Subcutaneous abdominal adipose tissue (tissue), 5 donors: ENCODE data around the gene SLC2A4.

ENCODE experiments used
- H3K27ac ChIP-seq: one replicate; pipeline ENCODE4 v1.7.0; 2013; ENCODE audit warnings: low read depth, mild to moderate bottlenecking, inconsistent platforms, low read length, moderate library complexity
- H3K27me3 ChIP-seq, 5 donors: one replicate each; pipeline ENCODE4 v1.7.0; 2013; ENCODE audit warnings: low read length in 5 of 5, inconsistent platforms in 1 of 5; ENCODE audit not compliant: control insufficient read depth in 5 of 5, insufficient read depth in 4 of 5
- H3K36me3 ChIP-seq, 5 donors: one replicate each; pipeline ENCODE4 v1.7.0; 2013; ENCODE audit warnings: low read length in 5 of 5; ENCODE audit not compliant: control insufficient read depth in 5 of 5, insufficient read depth in 5 of 5
- H3K4me1 ChIP-seq, 5 donors: one replicate each; pipeline ENCODE4 v1.7.0; 2013; ENCODE audit warnings: low read length in 5 of 5, mild to moderate bottlenecking in 3 of 5, moderate library complexity in 1 of 5; ENCODE audit not compliant: control insufficient read depth in 5 of 5, insufficient read depth in 5 of 5
- H3K4me3 ChIP-seq, 5 donors: one replicate each; pipeline ENCODE4 v1.7.0; 2013; ENCODE audit warnings: low read length in 5 of 5, low read depth in 1 of 5
- H3K9ac ChIP-seq, 5 donors: one replicate each; pipeline ENCODE4 v1.7.0; 2013; ENCODE audit warnings: low read length in 5 of 5, mild to moderate bottlenecking in 4 of 5, moderate library complexity in 3 of 5
- H3K9me3 ChIP-seq, 5 donors: one replicate each; pipeline ENCODE4 v1.7.0; 2013; ENCODE audit warnings: low read length in 5 of 5; ENCODE audit not compliant: control insufficient read depth in 5 of 5
- donor health status: healthy.
- donor health status: healthy.
- donor health status: healthy.
- donor health status: healthy.
- donor health status: healthy.

Gene SLC2A4

GRCh38 chr17:7256766-7257456 lies 24.6 kb upstream of the SLC2A4 start:
- no peaks in the 10 kb centered on the region for H3K9me3 ChIP-seq
- no peak overlapping the region for H3K4me3 ChIP-seq
- H3K27ac ChIP-seq: no peak overlapping the region
- H3K27me3 ChIP-seq: peaks cover 0 to 5% (median 0%) of the 10 kb centered on the region in 5 donors
- H3K36me3 ChIP-seq: peaks cover 8 to 56% (median 42%) of the 10 kb centered on the region in 5 donors
- H3K9ac ChIP-seq: no peak overlapping the region
- peaks cover 2 to 42% (median 40%) of the 10 kb centered on the region in 5 donors for H3K4me1 ChIP-seq

DNA sequence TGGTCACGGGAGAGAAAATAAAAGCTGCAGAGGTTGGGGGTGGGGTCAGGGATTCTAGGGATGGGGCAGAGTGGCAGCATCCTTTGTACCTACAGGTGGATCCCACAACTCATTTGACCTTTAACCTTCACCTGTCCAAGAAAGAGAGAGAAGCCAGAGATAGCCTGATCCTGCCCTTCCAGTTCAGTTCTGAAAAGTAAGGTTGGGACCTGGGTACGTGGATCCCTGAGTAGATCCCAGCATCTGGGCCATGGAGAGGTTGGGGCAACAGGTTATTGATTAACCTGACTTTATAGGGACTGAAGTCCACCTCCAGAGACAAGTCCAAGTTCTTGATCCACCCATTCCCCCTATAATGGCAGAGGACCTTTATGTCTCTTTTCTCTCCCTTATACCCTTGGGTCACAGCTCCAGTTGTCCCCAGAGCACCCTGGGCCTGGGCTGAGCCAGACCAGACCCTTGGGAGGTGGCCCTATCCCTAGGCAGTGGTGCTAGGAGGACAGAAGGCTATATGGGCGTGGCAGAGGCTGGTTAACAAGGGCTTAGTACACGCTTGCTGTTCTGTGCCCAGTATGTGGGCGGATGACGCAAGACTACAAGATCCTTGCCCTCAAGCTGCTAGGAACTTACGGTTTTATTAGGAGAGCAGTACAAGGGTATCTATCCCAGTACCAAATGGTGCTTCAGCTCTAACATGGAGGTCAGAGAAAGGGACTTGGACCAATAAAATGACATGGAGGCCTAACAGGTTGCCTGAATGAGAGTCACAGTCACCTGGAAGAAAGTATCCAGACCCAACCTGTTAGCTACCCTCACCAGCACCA lies 22.6 kb upstream of the SLC2A4 start:
- Histone ChIP-seq H3K27ac (peak overlapping the region; percentile 59), H3K36me3 (peaks cover 8 to 55% (median 42%) of the 10 kb centered on the region in 5 donors), H3K4me1 (peaks cover 0 to 47% (median 41%) of the 10 kb centered on the region in 5 donors), H3K27me3 (peaks cover 0 to 22% (median 14%) of the 10 kb centered on the region in 5 donors), H3K9ac (peak overlapping the region in 1 of 5 donors; percentile 4), H3K9me3 (no peaks in the 10 kb centered on the region), H3K4me3 (no peak overlapping the region)

DNA sequence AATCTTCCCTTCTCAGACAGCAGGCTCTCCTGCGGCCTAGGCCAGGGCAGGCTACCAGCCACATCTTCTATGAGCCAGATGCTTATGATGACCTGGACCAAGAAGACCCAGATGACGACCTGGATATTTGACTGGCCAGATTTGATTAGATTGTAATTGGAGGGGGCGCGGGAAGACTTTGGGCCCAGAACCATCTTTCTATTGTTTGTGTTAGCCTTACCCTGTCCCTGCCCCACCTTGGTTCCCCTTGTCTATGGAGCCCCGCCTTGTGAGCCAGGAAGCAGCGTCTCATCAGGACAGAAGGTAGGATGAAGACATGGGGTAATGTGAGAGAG lies 22.0 kb upstream of the SLC2A4 start:
- no peak overlapping the region for H3K4me3 ChIP-seq
- H3K4me1 ChIP-seq: peaks cover 0 to 47% (median 41%) of the 10 kb centered on the region in 5 donors
- no peak overlapping the region for H3K9ac ChIP-seq
- peaks cover 0 to 22% (median 14%) of the 10 kb centered on the region in 5 donors for H3K27me3 ChIP-seq
- H3K36me3 ChIP-seq: peaks cover 3 to 50% (median 36%) of the 10 kb centered on the region in 5 donors
- no peaks in the 10 kb centered on the region for H3K9me3 ChIP-seq
- peak overlapping the region; percentile 59 for H3K27ac ChIP-seq

GRCh38 chr17:7260151-7260550 lies 21.4 kb upstream of the SLC2A4 start:
- Histone ChIP-seq H3K4me1 (peaks cover 0 to 47% (median 41%) of the 10 kb centered on the region in 5 donors), H3K9me3 (no peaks in the 10 kb centered on the region), H3K4me3 (no peak overlapping the region), H3K36me3 (peaks cover 0 to 43% (median 30%) of the 10 kb centered on the region in 5 donors), H3K27ac (peak overlapping the region; percentile 41), H3K27me3 (peaks cover 0 to 22% (median 14%) of the 10 kb centered on the region in 5 donors), H3K9ac (peak overlapping the region in 1 of 5 donors; percentile 1)

DNA sequence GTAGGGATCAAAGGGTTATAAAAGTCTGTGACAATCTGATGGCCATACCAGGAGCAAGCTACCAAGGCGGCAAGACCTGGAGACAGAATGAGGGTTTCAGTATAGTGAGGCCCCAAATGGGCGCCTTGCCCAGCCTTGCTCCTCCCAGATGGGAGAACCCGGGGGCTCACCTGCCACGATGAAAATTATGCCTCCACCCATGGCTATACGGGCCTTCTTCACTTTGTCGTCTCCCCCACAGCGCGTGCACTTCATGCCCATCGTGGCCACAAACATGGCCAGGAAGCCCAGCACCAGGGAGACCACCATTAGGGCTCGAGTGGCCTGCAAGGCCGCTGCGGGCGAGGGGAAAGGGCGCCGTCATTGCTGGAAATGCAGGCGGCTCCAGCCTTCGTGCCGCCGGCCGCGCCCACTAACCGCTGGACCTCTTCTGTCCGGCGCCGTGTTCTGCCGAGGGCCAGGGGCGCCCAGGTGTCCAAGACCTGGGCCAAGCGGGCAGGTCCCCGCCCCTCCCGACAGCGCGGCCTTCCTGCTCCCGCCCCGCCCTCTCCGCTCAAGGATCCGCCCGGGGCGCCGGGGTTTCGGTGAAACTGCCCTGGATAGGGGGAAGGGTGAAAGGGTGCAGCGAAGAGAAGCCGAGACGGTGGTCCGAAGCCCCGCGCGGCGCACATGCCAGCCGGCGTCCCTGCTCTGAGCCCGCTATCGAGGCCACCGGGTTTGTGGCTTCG lies 20.7 kb upstream of the SLC2A4 start:
- Histone ChIP-seq H3K9ac (peak overlapping the region in 4 of 5 donors; percentile 43 to 67 (median 58)), H3K27me3 (peaks cover 0 to 22% (median 14%) of the 10 kb centered on the region in 5 donors), H3K36me3 (peaks cover 0 to 38% (median 28%) of the 10 kb centered on the region in 5 donors), H3K27ac (peak overlapping the region; percentile 41), H3K9me3 (no peaks in the 10 kb centered on the region), H3K4me3 (peak overlapping the region; percentile 19 to 68 (median 61)), H3K4me1 (peaks cover 0 to 47% (median 41%) of the 10 kb centered on the region in 5 donors)

DNA sequence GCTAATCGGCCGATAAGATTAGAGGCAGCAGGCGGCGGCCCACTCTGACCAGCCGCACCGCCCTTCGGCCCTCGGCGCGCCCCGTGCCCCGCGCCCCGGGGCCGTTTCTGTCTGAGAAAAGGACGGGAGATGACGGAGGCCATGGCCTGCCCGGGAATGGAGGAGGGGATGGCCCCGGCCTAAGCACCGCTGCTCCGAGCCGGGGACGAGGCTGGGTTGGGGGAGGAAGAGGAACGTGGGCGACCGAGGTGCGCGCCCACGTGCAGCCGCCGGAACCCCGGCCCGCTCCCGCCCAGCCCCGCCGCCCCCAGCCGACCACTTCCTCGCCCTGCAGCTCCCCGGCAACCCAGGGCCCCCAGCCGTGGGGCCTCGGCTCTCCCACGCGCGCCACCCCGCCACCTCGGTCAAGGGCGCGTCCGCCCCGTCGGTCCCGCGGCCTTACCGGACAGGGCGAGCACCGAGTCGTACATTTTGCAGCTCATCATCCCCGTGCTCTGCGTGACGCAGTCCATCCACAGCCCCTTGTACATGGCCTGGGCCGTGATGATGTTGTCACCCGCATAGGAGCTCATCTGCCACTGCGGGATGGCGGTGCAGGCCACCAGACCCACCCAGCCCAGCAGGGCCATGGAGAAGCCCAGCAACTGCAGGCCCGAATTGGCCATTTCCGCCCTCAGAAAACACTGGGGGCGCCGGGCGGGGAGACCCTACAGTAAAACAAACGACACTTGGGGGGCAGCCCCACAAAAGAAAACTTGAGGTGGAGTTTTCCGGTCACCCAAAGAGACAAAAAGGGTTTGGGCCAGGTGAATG lies 19.9 kb upstream of the SLC2A4 start:
- no peak overlapping the region for H3K27ac ChIP-seq
- peak overlapping the region in 4 of 5 donors; percentile 54 to 68 (median 62) for H3K4me3 ChIP-seq
- H3K36me3 ChIP-seq: peaks cover 0 to 31% (median 22%) of the 10 kb centered on the region in 5 donors
- H3K9ac ChIP-seq: peak overlapping the region in 4 of 5 donors; percentile 43 to 67 (median 58)
- H3K9me3 ChIP-seq: no peaks in the 10 kb centered on the region
- H3K27me3 ChIP-seq: peaks cover 0 to 22% (median 14%) of the 10 kb centered on the region in 5 donors
- H3K4me1 ChIP-seq: peaks cover 0 to 47% (median 41%) of the 10 kb centered on the region in 5 donors

- Histone ChIP-seq H3K4me3 (peak within 1 kb of the TSS; percentile 54 to 75 (median 62)), H3K9ac (peak within 1 kb of the TSS in 4 of 5 donors; percentile 21 to 67 (median 58)), H3K27me3 (peaks cover 0 to 22% (median 14%) of the 10 kb centered on the region in 5 donors), H3K4me1 (peaks cover 0 to 47% (median 41%) of the 10 kb centered on the region in 5 donors), H3K9me3 (no peaks in the 10 kb centered on the region), H3K27ac (no peak within 1 kb of the TSS), H3K36me3 (peaks cover 0 to 23% (median 14%) of the 10 kb centered on the region in 5 donors)
Measured at GRCh38 chr17:7262192-7262934, 19.2 kb upstream of the SLC2A4 start, which contains the start of gene CLDN7. Gene CLDN7 (minus strand): TSS chr17:7262478. CDS start chr17:7262043, 435 bp downstream.

- peak overlapping the region in 3 of 5 donors; percentile 21 to 35 (median 33) for H3K9ac ChIP-seq
- no peak overlapping the region for H3K27ac ChIP-seq
Measured at GRCh38 chr17:7262935-7263800, 18.4 kb upstream of the SLC2A4 start.

More at GRCh38 chr17:7262935-7263800, 18.4 kb upstream of the SLC2A4 start:
- Histone ChIP-seq H3K27me3 (peaks cover 0 to 22% (median 14%) of the 10 kb centered on the region in 5 donors), H3K9me3 (no peaks in the 10 kb centered on the region), H3K4me1 (peaks cover 0 to 47% (median 41%) of the 10 kb centered on the region in 5 donors), H3K4me3 (peak overlapping the region in 4 of 5 donors; percentile 52 to 75 (median 61)), H3K36me3 (peaks cover 0 to 15% (median 11%) of the 10 kb centered on the region in 5 donors)
